MG63 (cell line): ENCODE measurements around the gene P2RX3. TPM values are rescaled to one million over a fixed set of nuclear protein-coding genes. Genes with fewer than 3 reads are reported as not detected.
A peak's percentile ranks its signal among the peaks of the same experiment; 100 is the strongest.

Experiments used
- DNase-seq: peaks from one replicate; pipeline ENCODE4 v3.0.0-alpha.2; 2020
- H3K27me3 ChIP-seq: fragments of 250-450 bp; sonication (Bioruptor Pico); 2 replicates; pipeline ENCODE4 v1.5.1; 2020; ENCODE audit warnings: mild to moderate bottlenecking, moderate library complexity
- H3K36me3 ChIP-seq: fragments of 250-450 bp; sonication (Bioruptor Pico); 2 replicates; pipeline ENCODE4 v1.5.1; 2020; ENCODE audit warnings: mild to moderate bottlenecking, moderate library complexity
- H3K4me3 ChIP-seq: fragments of 250-450 bp; sonication (Bioruptor Pico); 2 replicates; pipeline ENCODE4 v1.5.1; 2020; ENCODE audit warnings: mild to moderate bottlenecking, moderate library complexity
- H3K9me3 ChIP-seq: fragments of 250-450 bp; sonication (Bioruptor Pico); 2 replicates; pipeline ENCODE4 v1.5.1; 2020; ENCODE audit warnings: mild to moderate bottlenecking, moderate library complexity
- total RNA-seq: library from RNA; depleted of rRNA; stranded (reverse); fragments of >200 nt; shearing (Covaris generic); gene quantifications from 2 replicates; pipeline ENCODE4 v1.2.3, GENCODE V29; 2014; ENCODE audit warnings: low replicate concordance

The P2RX3 gene
- total RNA-seq, 1 experiment from 2014 or later: not detected

DNA sequence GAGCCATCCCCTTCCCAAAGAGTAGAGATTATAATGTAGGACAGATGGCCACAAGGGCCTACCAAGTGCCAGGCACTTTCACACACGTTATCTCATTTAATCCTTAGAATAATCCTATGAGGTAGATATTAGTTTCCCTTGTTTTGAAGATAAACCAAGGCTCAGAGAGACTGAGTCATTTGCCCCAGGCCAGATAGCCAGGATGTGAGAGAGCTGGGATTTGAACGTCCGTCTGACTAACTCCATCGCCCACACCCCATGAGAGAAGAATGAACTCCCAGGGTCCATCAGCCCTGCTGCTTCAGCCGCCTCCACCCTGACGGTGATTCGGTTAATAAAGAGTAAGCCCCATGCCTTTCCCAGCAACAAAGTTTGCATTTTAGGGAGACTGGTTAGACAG lies 32.1 kb downstream of the P2RX3 start:
- no peaks in the 10 kb centered on the region for H3K27me3 ChIP-seq
- DNase-seq: peak; percentile 60
- no peak overlapping the region for H3K4me3 ChIP-seq
- no peaks in the 10 kb centered on the region for H3K9me3 ChIP-seq
- H3K36me3 ChIP-seq: no peaks in the 10 kb centered on the region

DNA sequence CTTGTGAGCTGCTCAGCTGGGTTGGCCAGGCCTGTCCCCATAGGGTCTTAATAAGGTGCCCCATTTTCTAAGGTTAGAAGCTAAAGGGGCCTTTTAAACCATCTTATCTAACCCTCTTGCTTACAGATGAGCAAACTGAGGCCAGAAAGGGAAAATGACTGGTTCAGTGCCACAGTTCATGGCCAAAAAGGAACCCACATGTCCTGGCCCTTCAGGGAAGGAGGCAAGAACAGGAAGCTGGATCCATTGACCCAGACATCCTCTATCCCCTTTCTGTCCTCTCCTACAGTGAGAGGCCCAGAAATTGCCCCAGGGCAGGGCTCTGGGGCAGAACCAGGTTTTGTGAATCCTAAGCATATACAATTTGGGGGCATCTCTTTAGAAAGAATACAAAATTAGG lies 32.8 kb downstream of the P2RX3 start:
- Histone ChIP-seq H3K27me3 (no peaks in the 10 kb centered on the region), H3K4me3 (no peak overlapping the region)
- no peak for DNase-seq

DNA sequence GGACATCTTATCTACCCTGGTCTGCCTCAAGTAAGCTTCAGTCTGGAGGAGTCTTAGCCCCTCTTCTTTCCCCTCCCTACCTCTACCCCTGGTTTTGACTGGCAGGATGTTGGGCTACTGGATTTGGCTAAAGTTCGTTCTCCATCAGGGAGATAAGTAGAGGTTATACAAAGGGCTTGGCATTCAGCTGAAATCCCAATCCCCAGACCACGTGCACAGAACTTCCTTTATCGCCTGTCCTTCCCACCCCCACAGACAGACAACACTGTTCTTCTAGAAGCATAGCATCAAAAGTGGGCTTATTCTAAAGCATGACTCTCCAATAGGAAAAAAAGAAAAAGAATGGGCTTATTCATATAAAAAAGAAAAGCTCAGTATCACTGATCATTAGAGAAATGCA lies 35.0 kb downstream of the P2RX3 start:
- Histone ChIP-seq H3K27me3 (no peaks in the 10 kb centered on the region), H3K9me3 (no peaks in the 10 kb centered on the region), H3K36me3 (no peaks in the 10 kb centered on the region), H3K4me3 (no peak overlapping the region)
- DNase-seq: no peak

More for the DNA sequence above, 32.8 kb downstream of the P2RX3 start:
- H3K9me3 ChIP-seq: no peaks in the 10 kb centered on the region
- no peaks in the 10 kb centered on the region for H3K36me3 ChIP-seq

DNA sequence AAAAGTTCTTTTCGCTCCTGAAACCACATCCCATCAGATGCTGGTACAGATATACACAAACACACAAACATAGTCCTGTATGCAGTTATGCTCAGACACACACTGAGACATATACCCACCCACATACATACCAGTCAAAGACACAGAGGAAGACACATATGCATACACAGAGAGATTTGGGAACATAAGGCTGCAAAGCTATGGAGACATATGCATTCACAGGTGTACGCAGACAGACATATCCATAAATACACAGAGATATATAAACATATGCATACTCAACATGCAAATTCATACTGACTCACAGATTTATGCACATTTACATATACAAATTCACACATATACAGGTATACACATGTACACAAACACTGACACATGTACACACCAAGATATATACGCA lies 36.8 kb downstream of the P2RX3 start:
- Histone ChIP-seq H3K4me3 (no peak overlapping the region), H3K9me3 (no peaks in the 10 kb centered on the region), H3K27me3 (peaks cover 4% of the 10 kb centered on the region), H3K36me3 (no peaks in the 10 kb centered on the region)
- no peak for DNase-seq

DNA sequence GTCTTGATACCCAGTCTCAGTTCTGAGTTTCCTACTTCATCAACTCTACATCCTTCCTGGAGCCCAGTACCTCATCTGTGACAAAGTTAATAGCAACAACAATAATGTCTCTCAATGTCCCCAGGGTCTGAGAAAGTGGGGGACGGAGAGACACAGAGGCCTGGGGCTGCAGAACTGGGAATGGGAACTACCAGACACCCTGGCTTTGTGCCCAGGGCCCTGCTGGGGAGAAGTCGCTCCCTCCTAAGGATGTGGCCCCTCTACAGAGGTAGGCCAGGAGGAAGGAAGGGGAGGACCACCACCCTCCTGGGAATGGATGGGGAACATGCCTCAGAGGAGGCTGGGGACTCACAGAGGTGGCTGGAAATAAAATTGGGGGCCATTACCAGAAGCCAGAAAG lies 37.3 kb downstream of the P2RX3 start:
- no peak for DNase-seq
- Histone ChIP-seq H3K4me3 (no peak overlapping the region), H3K9me3 (no peaks in the 10 kb centered on the region), H3K36me3 (no peaks in the 10 kb centered on the region), H3K27me3 (peaks cover 4% of the 10 kb centered on the region)

DNA sequence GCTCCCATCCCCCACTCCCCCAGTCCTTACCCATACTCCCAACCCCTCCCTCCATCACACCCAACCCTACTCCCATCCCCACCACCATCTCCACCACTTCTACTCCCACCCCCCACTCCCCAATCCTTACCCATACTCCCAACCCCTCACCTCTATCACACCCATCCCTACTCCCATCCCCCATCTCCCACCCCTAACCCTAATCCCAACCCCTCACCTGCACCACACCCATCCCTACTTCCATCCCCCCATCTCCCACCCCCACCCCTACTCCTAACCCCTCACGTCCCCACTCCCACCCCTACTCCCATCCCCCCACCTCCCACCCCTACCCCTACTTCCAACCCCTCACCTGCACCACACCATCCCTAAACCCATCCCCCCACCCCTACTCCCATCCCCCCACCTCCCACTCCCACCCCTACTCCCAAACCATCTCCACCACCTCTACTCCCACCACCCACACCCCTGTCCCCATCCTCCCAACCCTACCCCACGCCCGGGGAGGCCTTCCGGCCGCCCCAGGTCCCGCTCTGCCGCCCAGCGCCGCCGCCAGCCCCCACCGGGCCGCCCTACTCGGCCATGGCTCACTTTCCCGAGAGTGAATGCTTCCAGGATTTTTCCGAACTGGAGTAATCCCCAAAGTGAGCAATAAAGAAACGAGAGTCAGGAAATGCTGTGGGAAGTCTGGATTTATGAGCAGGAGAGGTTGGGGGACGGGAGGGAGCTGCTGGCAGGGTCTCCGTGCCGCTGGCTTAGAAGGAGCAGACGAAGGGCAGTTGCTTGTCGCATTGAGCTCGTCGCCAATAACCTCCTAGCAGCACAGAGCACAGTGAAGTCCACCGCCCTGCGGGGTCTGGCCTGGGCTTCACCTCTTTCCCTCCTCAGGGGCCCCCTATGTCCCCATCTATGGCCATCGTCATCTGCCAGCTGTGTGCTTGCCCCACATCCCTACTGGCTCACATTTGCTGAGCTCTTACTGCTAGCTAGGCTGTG lies 38.2 kb downstream of the P2RX3 start:
- H3K27me3 ChIP-seq: peaks cover 4% of the 10 kb centered on the region
- H3K4me3 ChIP-seq: no peak overlapping the region
- no peak for DNase-seq
- no peaks in the 10 kb centered on the region for H3K36me3 ChIP-seq
- no peaks in the 10 kb centered on the region for H3K9me3 ChIP-seq

DNA sequence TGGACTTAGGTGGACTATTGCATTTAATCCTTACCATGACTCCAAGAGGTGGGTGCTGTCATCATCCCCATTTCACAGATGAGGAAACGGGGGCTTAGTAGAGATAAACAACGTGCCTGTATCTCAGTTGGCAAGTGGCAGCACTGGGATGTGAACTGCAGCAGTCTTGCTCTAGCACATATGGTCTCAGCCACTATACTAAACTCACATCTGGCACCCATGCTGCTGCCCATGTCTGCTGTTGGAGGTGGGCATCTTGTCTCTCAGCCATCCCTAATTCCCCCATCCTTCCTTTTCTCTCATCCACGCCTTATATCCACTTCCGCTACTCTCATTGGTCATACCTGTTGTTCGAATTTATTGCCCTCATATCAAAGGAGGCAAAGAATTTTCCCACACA lies 39.0 kb downstream of the P2RX3 start:
- no peak for DNase-seq
- peaks cover 4% of the 10 kb centered on the region for H3K27me3 ChIP-seq
- no peaks in the 10 kb centered on the region for H3K9me3 ChIP-seq
- H3K36me3 ChIP-seq: no peaks in the 10 kb centered on the region
- H3K4me3 ChIP-seq: no peak overlapping the region

DNA sequence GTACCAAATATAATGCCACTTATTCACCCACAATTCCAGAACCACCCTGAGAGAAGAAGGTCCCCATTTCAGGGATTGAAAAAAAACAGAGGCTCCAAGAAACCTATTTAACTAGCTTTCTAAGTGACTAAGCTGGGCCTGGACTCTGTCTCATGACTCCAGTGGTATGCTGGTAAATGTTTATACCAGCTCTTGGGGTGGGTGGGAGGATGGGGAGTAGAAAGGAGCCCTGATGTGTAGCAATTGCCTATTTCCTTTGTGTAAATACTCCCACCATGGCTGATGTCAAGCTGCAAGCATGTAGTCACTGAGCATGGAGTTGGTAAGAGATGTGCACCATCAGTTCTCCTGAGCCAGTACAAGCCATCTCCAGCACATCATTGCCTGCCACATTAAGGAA lies 40.0 kb downstream of the P2RX3 start:
- Histone ChIP-seq H3K4me3 (no peak overlapping the region), H3K36me3 (no peaks in the 10 kb centered on the region), H3K27me3 (peaks cover 4% of the 10 kb centered on the region), H3K9me3 (no peaks in the 10 kb centered on the region)
- no peak for DNase-seq

DNA sequence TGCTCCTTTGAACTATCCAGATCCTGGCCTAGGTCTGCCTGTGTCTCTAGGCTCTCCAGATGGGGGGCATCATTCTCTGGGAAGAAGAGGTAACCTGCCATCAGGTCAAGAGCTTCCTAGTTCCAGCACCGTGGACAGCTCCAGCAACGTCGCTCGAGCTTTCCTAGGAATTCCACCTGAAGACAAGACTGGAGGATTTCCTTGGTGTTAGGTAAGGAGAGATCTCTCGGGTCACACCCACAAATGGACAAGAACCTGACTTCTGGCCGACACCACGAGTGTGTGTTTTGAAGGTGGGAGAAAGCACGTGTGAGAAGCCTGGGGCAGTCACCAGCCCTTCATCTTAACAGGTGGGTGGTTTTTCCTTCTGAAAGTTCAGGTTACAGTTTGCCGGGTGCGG lies 41.6 kb downstream of the P2RX3 start:
- H3K27me3 ChIP-seq: peaks cover 4% of the 10 kb centered on the region
- no peak for DNase-seq
- H3K36me3 ChIP-seq: no peaks in the 10 kb centered on the region
- H3K9me3 ChIP-seq: no peaks in the 10 kb centered on the region
- no peak overlapping the region for H3K4me3 ChIP-seq

DNA sequence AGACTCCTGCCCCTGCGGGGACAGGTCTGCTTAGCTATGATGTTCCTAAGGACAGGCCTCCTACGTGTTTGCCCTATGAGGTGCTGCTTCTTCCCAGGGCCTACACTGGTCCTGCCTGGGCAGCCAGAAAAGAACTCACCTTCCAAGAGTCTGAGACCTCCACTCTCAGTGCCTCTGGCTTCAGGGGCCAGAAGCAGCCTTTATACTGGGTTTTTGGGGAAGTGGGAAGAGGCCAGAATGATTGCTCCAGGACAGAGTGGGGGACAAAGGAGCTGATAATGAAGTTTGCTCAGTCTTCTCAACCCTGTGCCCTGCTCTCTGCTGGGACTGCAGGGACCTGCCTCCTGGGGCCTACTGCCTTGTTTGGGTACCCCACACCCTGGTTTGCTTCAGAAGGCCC lies 42.8 kb downstream of the P2RX3 start, which contains the start of gene PRG3:
Gene PRG3, minus strand, starts transcription at position 176 of the 400 bp plus-strand sequence. CDS start 442 bp downstream, outside the sequence.
- H3K27me3 ChIP-seq: peaks cover 4% of the 10 kb centered on the region
- no peaks in the 10 kb centered on the region for H3K9me3 ChIP-seq
- no peak within 1 kb of the TSS for H3K4me3 ChIP-seq
- no peaks in the 10 kb centered on the region for H3K36me3 ChIP-seq
- DNase-seq: no peak

DNA sequence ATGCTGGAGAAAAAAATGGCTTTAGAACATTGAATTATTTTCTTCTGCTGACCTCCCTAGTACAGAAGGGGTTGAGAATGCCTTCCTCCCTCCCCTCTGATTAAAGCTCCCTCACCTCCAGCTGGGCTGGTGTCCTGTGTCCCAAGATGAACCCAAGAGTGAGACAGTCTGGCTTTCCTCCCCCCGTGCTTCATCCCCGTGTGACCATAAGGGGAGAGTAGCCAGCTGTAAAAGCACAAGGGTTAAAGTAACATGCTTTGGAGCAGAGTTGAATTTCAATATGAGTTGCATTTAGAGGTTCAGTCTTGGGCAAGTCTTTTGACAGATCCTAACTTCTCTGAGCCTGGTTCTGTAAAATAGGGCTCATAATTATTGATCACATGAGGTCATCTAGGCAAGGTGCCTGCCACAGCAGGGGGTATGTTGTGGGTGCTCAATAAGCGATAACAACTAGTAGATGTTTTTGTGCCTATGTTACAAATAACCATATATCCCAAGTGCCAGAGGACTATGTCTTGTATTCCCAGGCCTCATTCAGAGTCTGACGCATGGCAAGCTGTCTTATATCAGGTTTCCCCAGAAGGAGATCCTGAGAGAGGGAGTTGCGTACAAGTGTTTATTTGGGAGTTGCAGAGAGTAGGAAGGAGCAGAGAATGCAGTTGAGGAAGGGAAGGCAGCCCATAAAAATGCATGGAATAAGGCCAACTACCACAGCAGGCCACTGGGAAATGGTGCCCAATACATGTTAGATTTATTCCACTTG lies 48.2 kb downstream of the P2RX3 start:
- no peak for DNase-seq
- no peak overlapping the region for H3K4me3 ChIP-seq
- no peaks in the 10 kb centered on the region for H3K9me3 ChIP-seq
- no peaks in the 10 kb centered on the region for H3K27me3 ChIP-seq
- no peaks in the 10 kb centered on the region for H3K36me3 ChIP-seq

DNA sequence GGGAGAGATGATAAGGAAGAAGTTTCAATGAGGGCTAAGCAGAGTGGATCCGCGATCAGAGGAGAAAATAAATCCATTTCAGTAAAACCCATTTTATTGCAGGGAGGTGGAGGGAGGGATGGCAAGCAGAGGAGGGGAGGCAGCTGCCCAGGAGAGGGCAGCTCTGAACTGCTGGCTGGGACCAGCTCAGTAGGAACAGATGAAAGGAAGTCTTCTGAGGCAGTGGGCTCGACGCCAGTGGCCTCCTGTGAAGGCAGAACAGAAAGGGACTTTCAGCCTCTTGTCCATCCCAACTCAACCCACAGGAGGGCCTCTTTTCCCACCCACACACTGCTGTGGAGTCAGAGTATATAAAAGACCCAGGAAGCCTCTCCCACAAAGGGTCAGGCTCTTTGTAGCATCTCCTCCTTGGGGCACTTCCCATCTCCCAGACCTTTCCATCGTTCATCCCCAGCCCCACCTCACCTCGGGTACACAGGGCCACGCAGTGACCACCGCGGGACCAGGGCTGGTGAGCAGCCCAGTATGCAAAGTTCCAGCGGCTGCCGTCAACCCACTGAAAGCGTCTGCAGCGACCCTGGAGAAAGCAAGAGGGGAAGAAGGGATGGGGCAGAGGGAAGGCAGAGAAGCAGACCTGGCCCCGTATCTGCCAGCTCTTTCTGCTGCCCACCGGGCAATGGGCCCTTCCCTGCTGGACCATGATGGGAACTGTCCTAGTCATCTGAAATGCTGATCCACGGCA lies 49.3 kb downstream of the P2RX3 start:
- no peaks in the 10 kb centered on the region for H3K36me3 ChIP-seq
- no peaks in the 10 kb centered on the region for H3K9me3 ChIP-seq
- no peaks in the 10 kb centered on the region for H3K27me3 ChIP-seq
- H3K4me3 ChIP-seq: no peak overlapping the region
- DNase-seq: peak; percentile 36

DNA sequence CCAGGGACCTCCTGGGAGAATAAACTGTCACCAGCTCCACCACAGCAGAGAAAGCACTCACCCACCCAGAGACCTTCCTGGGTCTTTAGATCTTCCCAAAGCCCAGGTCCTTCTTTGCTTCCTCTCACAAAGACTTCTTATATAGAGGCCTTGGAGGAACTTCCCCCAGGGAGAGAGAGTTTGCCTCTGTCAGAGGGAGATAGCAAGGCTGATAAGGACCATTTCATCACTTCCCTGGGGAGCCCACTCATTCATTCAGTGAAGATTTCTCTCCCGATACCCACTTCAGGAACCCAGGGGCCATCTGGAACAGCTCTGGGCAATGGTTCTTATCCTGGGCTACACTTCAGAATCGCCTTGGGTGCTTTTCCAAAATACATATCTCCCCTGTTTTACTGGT lies 52.4 kb downstream of the P2RX3 start, which contains the start of gene PRG2:
Gene PRG2, minus strand, starts transcription at position 116 of the 400 bp plus-strand sequence. CDS start 706 bp downstream, outside the sequence.
- H3K27me3 ChIP-seq: no peaks in the 10 kb centered on the region
- H3K4me3 ChIP-seq: no peak within 1 kb of the TSS
- H3K9me3 ChIP-seq: no peaks in the 10 kb centered on the region
- no peak for DNase-seq
- H3K36me3 ChIP-seq: no peaks in the 10 kb centered on the region

DNA sequence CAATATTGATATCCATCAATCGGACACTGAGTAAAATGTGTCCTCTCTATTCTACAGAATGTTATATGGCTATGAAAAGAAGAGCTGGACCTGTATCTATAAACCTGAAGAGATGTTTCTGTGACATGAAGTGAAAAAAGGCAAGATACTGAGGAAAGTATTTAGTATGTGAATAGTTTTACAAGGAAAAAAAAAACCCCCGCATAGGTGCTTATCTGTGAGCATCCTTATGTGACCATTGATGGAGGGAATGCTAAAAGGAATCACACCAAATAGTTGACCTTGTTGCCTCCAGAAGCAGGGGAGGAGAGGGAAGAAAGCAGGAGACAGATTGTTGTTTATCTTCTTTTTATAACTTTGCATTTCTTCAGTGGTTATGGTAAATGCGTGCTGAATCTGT lies 53.0 kb downstream of the P2RX3 start:
- no peak for DNase-seq
- Histone ChIP-seq H3K27me3 (no peaks in the 10 kb centered on the region), H3K36me3 (no peaks in the 10 kb centered on the region), H3K9me3 (no peaks in the 10 kb centered on the region), H3K4me3 (no peak overlapping the region)

DNA sequence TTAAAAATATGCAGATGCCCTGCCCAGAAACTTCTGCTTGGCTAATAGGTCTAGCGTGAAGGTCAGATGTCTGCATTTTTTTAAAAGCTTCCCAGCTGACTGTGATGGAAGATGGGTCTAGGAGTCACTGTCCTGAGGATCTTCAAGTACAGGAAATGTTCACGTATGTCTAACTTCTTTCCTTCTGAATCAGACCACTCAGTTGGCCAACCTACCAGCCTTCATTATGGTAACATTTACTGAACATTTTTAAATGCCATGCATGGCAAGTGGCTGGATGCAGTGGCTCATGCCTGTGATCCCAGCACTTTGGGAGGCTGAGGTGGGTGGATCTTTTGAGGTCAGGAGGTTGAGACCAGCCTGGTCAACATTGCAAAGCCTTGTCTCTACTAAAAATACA lies 53.4 kb downstream of the P2RX3 start:
- Histone ChIP-seq H3K9me3 (no peaks in the 10 kb centered on the region), H3K27me3 (no peaks in the 10 kb centered on the region), H3K4me3 (no peak overlapping the region), H3K36me3 (no peaks in the 10 kb centered on the region)
- DNase-seq: no peak

DNA sequence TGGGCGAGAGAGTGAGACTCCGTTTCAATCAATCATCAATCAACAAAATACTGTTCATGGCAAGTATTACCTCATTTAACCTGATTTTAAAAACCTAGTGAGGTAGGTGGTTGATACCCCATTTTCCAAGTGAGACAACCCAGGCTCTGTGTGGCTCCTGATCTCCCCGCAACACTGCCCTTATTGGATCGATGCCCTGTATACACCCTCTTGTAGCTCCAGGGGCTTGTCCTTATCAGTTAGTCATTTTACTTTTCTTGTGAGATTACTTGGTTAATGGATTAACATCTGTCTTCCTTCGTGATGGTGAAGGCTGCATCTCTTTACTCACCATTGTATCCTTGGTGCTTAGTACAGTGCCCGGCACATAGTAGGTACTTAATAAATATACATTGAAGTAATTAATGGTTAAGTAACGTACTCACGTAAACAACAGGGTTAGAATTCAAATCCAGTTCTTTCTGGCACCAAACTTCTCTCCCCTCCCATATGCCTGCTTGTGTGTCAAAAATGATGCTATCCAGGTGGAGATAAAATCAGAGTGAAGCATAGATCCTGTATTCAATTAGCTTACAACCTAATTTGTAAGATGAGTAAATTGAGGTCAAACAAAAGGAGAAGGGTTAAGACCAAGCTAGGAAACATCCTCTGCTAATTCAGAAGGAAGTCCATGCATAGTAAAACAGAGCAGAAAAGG lies 54.1 kb downstream of the P2RX3 start:
- no peaks in the 10 kb centered on the region for H3K27me3 ChIP-seq
- DNase-seq: no peak

More for the DNA sequence above, 54.1 kb downstream of the P2RX3 start:
- no peaks in the 10 kb centered on the region for H3K9me3 ChIP-seq
- H3K36me3 ChIP-seq: no peaks in the 10 kb centered on the region
- H3K4me3 ChIP-seq: no peak overlapping the region
